ENCODE results near the gene DCDC2B. TPM values are rescaled to one million over a fixed set of nuclear protein-coding genes. Genes with fewer than 3 reads are reported as not detected.

The DCDC2B gene
- polyA plus RNA-seq, 3 donors from 2014 or later = not detected

Other genes starting within 250 kb of the DCDC2B start
- 100 to 1,000 TPM in 1 of 3 donors, 10 to 100 TPM in 2; 74.0 to 121 (median 86.1) TPM for gene KHDRBS1, start 195.2 kb upstream of the DCDC2B start, polyA plus RNA-seq
- gene TMEM39B, start 136.2 kb upstream of the DCDC2B start, polyA plus RNA-seq = 1 to 10 TPM in 2 of 3 donors, under 1 TPM in 1; 0.94 to 2.3 (median 2.0) TPM
- gene KPNA6, start 101.0 kb upstream of the DCDC2B start, polyA plus RNA-seq = 10 to 100 TPM; 20.7 to 36.8 (median 21.2) TPM
- 10 to 100 TPM; 14.5 to 33.4 (median 18.5) TPM for gene TXLNA, start 29.4 kb upstream of the DCDC2B start, polyA plus RNA-seq
- 10 to 100 TPM; 61.2 to 67.1 (median 65.5) TPM for gene CCDC28B, start 8.5 kb upstream of the DCDC2B start, polyA plus RNA-seq
- under 1 TPM in 2 of 3 donors, not detected in 1; 0.29 to 0.85 TPM for gene IQCC, start 3.4 kb upstream of the DCDC2B start, polyA plus RNA-seq
- gene TMEM234, start 13.3 kb downstream of the DCDC2B start, polyA plus RNA-seq = 10 to 100 TPM in 1 of 3 donors, 1 to 10 TPM in 2; 6.7 to 14.3 (median 9.8) TPM
- 100 to 1,000 TPM; 189 to 313 (median 197) TPM for gene EIF3I, start 13.3 kb downstream of the DCDC2B start, polyA plus RNA-seq
- under 1 TPM in 2 of 3 donors, not detected in 1; 0.28 to 0.53 TPM for gene FAM167B, start 38.1 kb downstream of the DCDC2B start, polyA plus RNA-seq
- 1,000 to 10,000 TPM in 1 of 3 donors, 100 to 1,000 TPM in 2; 561 to 1,013 (median 704) TPM for gene LCK, start 42.2 kb downstream of the DCDC2B start, polyA plus RNA-seq
- 100 to 1,000 TPM; 151 to 195 (median 169) TPM for gene HDAC1, start 83.0 kb downstream of the DCDC2B start, polyA plus RNA-seq
- gene MARCKSL1, start 127.1 kb downstream of the DCDC2B start, polyA plus RNA-seq = 10 to 100 TPM; 20.5 to 46.9 (median 27.7) TPM
- gene FAM229A, start 153.4 kb downstream of the DCDC2B start, polyA plus RNA-seq = under 1 TPM in 2 of 3 donors, not detected in 1; 0.09 to 0.17 TPM
- gene TSSK3, start 153.4 kb downstream of the DCDC2B start, polyA plus RNA-seq = 1 to 10 TPM in 1 of 3 donors, not detected in 2; 2.7 TPM
- 10 to 100 TPM; 33.9 to 50.3 (median 37.4) TPM for gene BSDC1, start 185.4 kb downstream of the DCDC2B start, polyA plus RNA-seq